Naive B cell (primary cell): ENCODE data around the gene KRTAP26-1. TPM values are rescaled to one million over a fixed set of nuclear protein-coding genes. Genes with fewer than 3 reads are reported as not detected.

Source experiments
- ATAC-seq, 2 donors: fragments of 150-1000 bp; cut with Tn5 transposase; 2 replicates each; pipeline ENCODE4 v1.10.0; 2021; ENCODE audit warnings: low read depth in 2 of 2, mild to moderate bottlenecking in 2 of 2, moderate library complexity in 2 of 2
- DNase-seq: peaks from one replicate; pipeline ENCODE4 v3.0.0; 2022
- H3K27ac Mint-ChIP-seq, 6 donors: one replicate each; pipeline ENCODE4 v1.8.0; 2020 to 2022; ENCODE audit warnings: mild to moderate bottlenecking in 6 of 6, mixed read lengths in 6 of 6, moderate library complexity in 5 of 6, inconsistent platforms in 2 of 6
- H3K27me3 Mint-ChIP-seq, 3 donors: one replicate each; pipeline ENCODE4 v1.8.0; 2021 to 2022; ENCODE audit warnings: mixed read lengths in 3 of 3, mild to moderate bottlenecking in 1 of 3
- H3K36me3 Mint-ChIP-seq, 2 donors: one replicate each; pipeline ENCODE4 v1.8.0; 2020 to 2022; ENCODE audit warnings: mixed read lengths in 2 of 2, inconsistent platforms in 1 of 2, mild to moderate bottlenecking in 1 of 2
- H3K4me1 Mint-ChIP-seq, 3 donors: one replicate each; pipeline ENCODE4 v1.8.0; 2020 to 2022; ENCODE audit warnings: mixed read lengths in 3 of 3, inconsistent platforms in 1 of 3, mild to moderate bottlenecking in 1 of 3, moderate library complexity in 1 of 3
- H3K4me3 Mint-ChIP-seq, 8 donors: one replicate each; pipeline ENCODE4 v1.8.0; 2020 to 2022; ENCODE audit warnings: mild to moderate bottlenecking in 8 of 8, mixed read lengths in 8 of 8, moderate library complexity in 8 of 8, inconsistent platforms in 2 of 8
- H3K9me3 Mint-ChIP-seq, 7 donors: one replicate each; pipeline ENCODE4 v1.8.0; 2020 to 2022; ENCODE audit warnings: mixed read lengths in 7 of 7, mild to moderate bottlenecking in 5 of 7, inconsistent platforms in 2 of 7, moderate library complexity in 1 of 7
- polyA plus RNA-seq, 6 donors: library from polyadenylated mRNA; unstranded; fragments of 300-500 nt; fragmentation: Illumina TruSeq; gene quantifications; one replicate each; pipeline ENCODE4 v1.2.3, GENCODE V29; 2021; ENCODE audit warnings: low read depth in 6 of 6

KRTAP26-1 gene
- polyA plus RNA-seq, 6 donors from 2014 or later, result not detected

GRCh38 chr21:30332681-30333080, 12.6 kb upstream of the KRTAP26-1 start:
- no peak overlapping the region for H3K4me3 Mint-ChIP-seq
- peaks cover 0 to 7% (median 2%) of the 10 kb centered on the region in 7 donors for H3K9me3 Mint-ChIP-seq
- no peaks in the 10 kb centered on the region for H3K4me1 Mint-ChIP-seq

GRCh38 chr21:30329203-30329875, 9.2 kb upstream of the KRTAP26-1 start:
- ATAC-seq (no peak), DNase-seq (no peak)
- H3K4me3 Mint-ChIP-seq, result no peak overlapping the region
- no peaks in the 10 kb centered on the region for H3K27me3 Mint-ChIP-seq
- peaks cover 3 to 39% (median 16%) of the 10 kb centered on the region in 7 donors for H3K9me3 Mint-ChIP-seq
- H3K4me1 Mint-ChIP-seq, result no peaks in the 10 kb centered on the region
- no peaks in the 10 kb centered on the region for H3K36me3 Mint-ChIP-seq
- H3K27ac Mint-ChIP-seq, result no peak overlapping the region

More at GRCh38 chr21:30332681-30333080, 12.6 kb upstream of the KRTAP26-1 start:
- H3K27ac Mint-ChIP-seq, result no peak overlapping the region
- ATAC-seq, result no peak
- no peaks in the 10 kb centered on the region for H3K36me3 Mint-ChIP-seq
- no peak for DNase-seq
- H3K27me3 Mint-ChIP-seq, result no peaks in the 10 kb centered on the region

- Mint-ChIP-seq H3K36me3 (no peaks in the 10 kb centered on the region), H3K4me3 (no peak overlapping the region), H3K27me3 (no peaks in the 10 kb centered on the region), H3K4me1 (no peaks in the 10 kb centered on the region), H3K9me3 (peaks cover 3 to 45% (median 17%) of the 10 kb centered on the region in 7 donors), H3K27ac (no peak overlapping the region)
- no peak for ATAC-seq
- no peak for DNase-seq
These were observed 6.3 kb upstream of the KRTAP26-1 start for GRCh38 chr21:30326390-30326789.

- no peaks in the 10 kb centered on the region for H3K27me3 Mint-ChIP-seq
- no peaks in the 10 kb centered on the region for H3K36me3 Mint-ChIP-seq
- no peaks in the 10 kb centered on the region for H3K4me1 Mint-ChIP-seq
- no peak overlapping the region for H3K4me3 Mint-ChIP-seq
- H3K9me3 Mint-ChIP-seq, result peaks cover 0 to 4% (median 2%) of the 10 kb centered on the region in 7 donors
- DNase-seq (no peak), ATAC-seq (no peak)
- H3K27ac Mint-ChIP-seq, result no peak overlapping the region
These were observed 4.4 kb downstream of the KRTAP26-1 start for GRCh38 chr21:30315701-30316100.

- H3K4me1 Mint-ChIP-seq, result no peaks in the 10 kb centered on the region
- no peak overlapping the region for H3K27ac Mint-ChIP-seq
These were observed 13.2 kb downstream of the KRTAP26-1 start for GRCh38 chr21:30306884-30307283.

GRCh38 chr21:30305136-30305535, 15.0 kb downstream of the KRTAP26-1 start:
- H3K4me3 Mint-ChIP-seq, result no peak overlapping the region
- H3K36me3 Mint-ChIP-seq, result no peaks in the 10 kb centered on the region
- ATAC-seq (no peak), DNase-seq (no peak)
- no peaks in the 10 kb centered on the region for H3K27me3 Mint-ChIP-seq
- no peaks in the 10 kb centered on the region for H3K4me1 Mint-ChIP-seq
- H3K9me3 Mint-ChIP-seq, result peaks cover 0 to 20% (median 3%) of the 10 kb centered on the region in 7 donors
- no peak overlapping the region for H3K27ac Mint-ChIP-seq

More at GRCh38 chr21:30306884-30307283, 13.2 kb downstream of the KRTAP26-1 start:
- no peak for ATAC-seq
- Mint-ChIP-seq H3K9me3 (peaks cover 0 to 3% (median 0%) of the 10 kb centered on the region in 7 donors), H3K36me3 (no peaks in the 10 kb centered on the region), H3K4me3 (no peak overlapping the region), H3K27me3 (no peaks in the 10 kb centered on the region)
- no peak for DNase-seq

- H3K27me3 Mint-ChIP-seq, result no peaks in the 10 kb centered on the region
- ATAC-seq, result no peak
- no peak for DNase-seq
- H3K4me1 Mint-ChIP-seq, result no peaks in the 10 kb centered on the region
- no peak within 1 kb of the TSS for H3K27ac Mint-ChIP-seq
- H3K4me3 Mint-ChIP-seq, result no peak within 1 kb of the TSS
- H3K36me3 Mint-ChIP-seq, result no peaks in the 10 kb centered on the region
- H3K9me3 Mint-ChIP-seq, result peaks cover 0 to 12% (median 0%) of the 10 kb centered on the region in 7 donors
These were observed 30.9 kb downstream of the KRTAP26-1 start, which contains the start of gene KRTAP25-1 for GRCh38 chr21:30289215-30289614. Gene KRTAP25-1 (minus strand): TSS chr21:30289514. CDS start chr21:30289490, 24 bp downstream.

- no peaks in the 10 kb centered on the region for H3K27me3 Mint-ChIP-seq
- DNase-seq (no peak), ATAC-seq (no peak)
- H3K4me3 Mint-ChIP-seq, result no peak within 1 kb of the TSS
- H3K4me1 Mint-ChIP-seq, result no peaks in the 10 kb centered on the region
- H3K27ac Mint-ChIP-seq, result no peak within 1 kb of the TSS
- no peaks in the 10 kb centered on the region for H3K36me3 Mint-ChIP-seq
- peaks cover 0 to 6% (median 3%) of the 10 kb centered on the region in 7 donors for H3K9me3 Mint-ChIP-seq
These were observed 37.3 kb downstream of the KRTAP26-1 start, which contains the start of gene KRTAP24-1 for GRCh38 chr21:30282850-30283249. Gene KRTAP24-1 (minus strand): TSS chr21:30282950. CDS start chr21:30282932, 18 bp downstream.

GRCh38 chr21:30271611-30272010, 48.5 kb downstream of the KRTAP26-1 start:
- Mint-ChIP-seq H3K27me3 (no peaks in the 10 kb centered on the region), H3K27ac (no peak overlapping the region), H3K9me3 (peaks cover 0 to 16% (median 3%) of the 10 kb centered on the region in 7 donors), H3K4me1 (no peaks in the 10 kb centered on the region), H3K36me3 (no peaks in the 10 kb centered on the region), H3K4me3 (no peak overlapping the region)
- no peak for ATAC-seq
- DNase-seq, result no peak

GRCh38 chr21:30271156-30271555, 49.0 kb downstream of the KRTAP26-1 start:
- Mint-ChIP-seq H3K27me3 (no peaks in the 10 kb centered on the region), H3K4me3 (no peak overlapping the region), H3K9me3 (peaks cover 0 to 20% (median 3%) of the 10 kb centered on the region in 7 donors), H3K27ac (no peak overlapping the region), H3K4me1 (no peaks in the 10 kb centered on the region), H3K36me3 (no peaks in the 10 kb centered on the region)
- no peak for ATAC-seq
- DNase-seq, result no peak

- Mint-ChIP-seq H3K27me3 (no peaks in the 10 kb centered on the region), H3K4me1 (no peaks in the 10 kb centered on the region)
- ATAC-seq, result no peak
These were observed 50.1 kb downstream of the KRTAP26-1 start for GRCh38 chr21:30269803-30270530.

More at GRCh38 chr21:30269803-30270530, 50.1 kb downstream of the KRTAP26-1 start:
- peaks cover 0 to 20% (median 3%) of the 10 kb centered on the region in 7 donors for H3K9me3 Mint-ChIP-seq
- H3K4me3 Mint-ChIP-seq, result peak overlapping the region in 1 of 8 donors; percentile 0
- no peaks in the 10 kb centered on the region for H3K36me3 Mint-ChIP-seq
- H3K27ac Mint-ChIP-seq, result no peak overlapping the region
- DNase-seq, result no peak
